Stimulated activated CD4-positive, alpha-beta T cell treated with anti-CD3 and anti-CD28 coated beads, TNF-alpha, amount 100 ng/mL, for 4 hours (primary cell): ENCODE results near the gene TNS1.

Experiments
- DNase-seq, 3 experiments: peaks; one replicate each; pipeline ENCODE4 v3.0.0-alpha.2; 2020; ENCODE audit warnings: low read depth in 3 of 3

Gene TNS1

GRCh38 chr2:217998926-217999594 lies 3.7 kb downstream of the TNS1 start:
- DNase-seq: no peak

- DNase-seq: no peak
Measured at GRCh38 chr2:217997510-217997909, 5.3 kb downstream of the TNS1 start.

GRCh38 chr2:217996361-217996760 lies 6.4 kb downstream of the TNS1 start:
- no peak for DNase-seq

- DNase-seq: no peak
Measured at GRCh38 chr2:217995731-217996231, 7.0 kb downstream of the TNS1 start.

- no peak for DNase-seq
Measured at GRCh38 chr2:217994776-217995274, 8.0 kb downstream of the TNS1 start.

GRCh38 chr2:217993817-217994463 lies 8.9 kb downstream of the TNS1 start:
- peak in 2 of 3 experiments; percentile 10 to 34 for DNase-seq

GRCh38 chr2:217993138-217993537 lies 9.7 kb downstream of the TNS1 start:
- DNase-seq: no peak

GRCh38 chr2:217992061-217992460 lies 10.7 kb downstream of the TNS1 start:
- no peak for DNase-seq

- no peak for DNase-seq
Measured at GRCh38 chr2:217990791-217991465, 11.9 kb downstream of the TNS1 start.

- no peak for DNase-seq
Measured at GRCh38 chr2:217990389-217990788, 12.4 kb downstream of the TNS1 start.

- no peak for DNase-seq
Measured at GRCh38 chr2:217989221-217989948, 13.4 kb downstream of the TNS1 start.

- no peak for DNase-seq
Measured at GRCh38 chr2:217988840-217989204, 14.0 kb downstream of the TNS1 start.

- DNase-seq: peak in 2 of 3 experiments; percentile 30 to 40
Measured at GRCh38 chr2:217988014-217988839, 14.6 kb downstream of the TNS1 start.

- no peak for DNase-seq
Measured at GRCh38 chr2:217987391-217987790, 15.4 kb downstream of the TNS1 start.

- no peak for DNase-seq
Measured at GRCh38 chr2:217986256-217986961, 16.4 kb downstream of the TNS1 start.

GRCh38 chr2:217983276-217984233 lies 19.2 kb downstream of the TNS1 start:
- no peak for DNase-seq

GRCh38 chr2:217981971-217982370 lies 20.8 kb downstream of the TNS1 start:
- no peak for DNase-seq

GRCh38 chr2:217981084-217981730 lies 21.6 kb downstream of the TNS1 start:
- DNase-seq: no peak

GRCh38 chr2:217980591-217980990 lies 22.2 kb downstream of the TNS1 start:
- DNase-seq: no peak
